ENCODE measurements around the gene FAM120B. TPM values are rescaled to one million over a fixed set of nuclear protein-coding genes. Genes with fewer than 3 reads are reported as not detected.

The FAM120B gene
- total and polyA plus RNA-seq, 2 of the 4 experiments (the other 2 are of a cell fraction) = 15.3 to 28.0 TPM

GRCh38 chr6:170289951-170290295, 16.6 kb upstream of the FAM120B start (continued):
- TF ChIP-seq, protein P1, sequence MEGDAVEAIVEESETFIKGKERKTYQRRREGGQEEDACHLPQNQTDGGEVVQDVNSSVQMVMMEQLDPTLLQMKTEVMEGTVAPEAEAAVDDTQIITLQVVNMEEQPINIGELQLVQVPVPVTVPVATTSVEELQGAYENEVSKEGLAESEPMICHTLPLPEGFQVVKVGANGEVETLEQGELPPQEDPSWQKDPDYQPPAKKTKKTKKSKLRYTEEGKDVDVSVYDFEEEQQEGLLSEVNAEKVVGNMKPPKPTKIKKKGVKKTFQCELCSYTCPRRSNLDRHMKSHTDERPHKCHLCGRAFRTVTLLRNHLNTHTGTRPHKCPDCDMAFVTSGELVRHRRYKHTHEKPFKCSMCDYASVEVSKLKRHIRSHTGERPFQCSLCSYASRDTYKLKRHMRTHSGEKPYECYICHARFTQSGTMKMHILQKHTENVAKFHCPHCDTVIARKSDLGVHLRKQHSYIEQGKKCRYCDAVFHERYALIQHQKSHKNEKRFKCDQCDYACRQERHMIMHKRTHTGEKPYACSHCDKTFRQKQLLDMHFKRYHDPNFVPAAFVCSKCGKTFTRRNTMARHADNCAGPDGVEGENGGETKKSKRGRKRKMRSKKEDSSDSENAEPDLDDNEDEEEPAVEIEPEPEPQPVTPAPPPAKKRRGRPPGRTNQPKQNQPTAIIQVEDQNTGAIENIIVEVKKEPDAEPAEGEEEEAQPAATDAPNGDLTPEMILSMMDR (conservative IDR thresholded peaks at IDR 0.05; ENCODE audit: low read depth, low read length) = no peak
- TF ChIP-seq CEBPB (IDR thresholded peaks at IDR 0.05; ENCODE audit: low read depth, low read length) = no peak

DNA sequence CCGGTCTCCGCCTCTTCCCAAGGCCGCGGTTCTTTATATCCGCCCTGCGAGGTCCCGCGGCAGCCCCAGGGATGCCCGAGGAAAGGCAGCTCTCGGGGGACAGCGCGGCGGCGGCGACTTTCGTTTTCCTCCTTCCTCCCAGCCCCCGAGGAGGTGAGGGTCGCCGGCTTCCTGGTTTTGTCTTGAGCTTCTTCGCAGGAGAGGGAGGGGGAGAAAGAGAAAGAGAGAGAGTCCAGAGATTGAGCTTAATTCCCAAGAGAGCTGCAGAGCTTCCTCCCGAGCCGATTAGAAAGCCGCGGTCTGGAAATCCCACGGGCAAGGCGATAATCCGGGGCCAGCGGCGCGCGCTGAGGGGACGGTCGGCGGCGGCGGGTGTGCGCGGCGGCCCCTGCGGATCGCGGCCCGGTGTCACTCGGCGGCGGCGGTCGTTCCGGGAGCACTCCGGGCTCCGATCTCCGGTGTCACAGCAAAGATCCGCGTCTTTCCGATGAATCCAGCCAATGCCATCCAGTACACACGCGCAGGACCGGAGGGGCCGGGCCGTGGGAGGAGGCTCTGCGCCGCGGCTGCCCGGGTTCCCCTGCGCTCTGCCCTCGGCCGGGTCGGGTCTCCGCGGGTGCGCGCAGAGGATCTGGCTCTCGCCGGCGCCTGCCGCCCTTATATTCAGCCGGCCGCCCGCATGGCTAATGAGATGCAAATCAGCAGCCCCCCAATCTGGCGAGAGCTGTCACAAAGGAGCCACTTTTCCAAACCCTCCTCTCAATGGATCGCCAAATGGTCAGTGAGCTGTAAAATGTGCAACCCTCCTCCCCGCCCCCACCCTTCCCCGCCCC, 16.0 kb upstream of the FAM120B start, which contains the start of gene DLL1:
Gene DLL1, minus strand, starts transcription at position 783 of the 833 bp plus-strand sequence. CDS start 939 bp downstream, outside the sequence.
- peaks cover 4% of the 10 kb centered on the region; the same call in 1 of the 2 replicates for H3K4me1 ChIP-seq (ENCODE audit: control insufficient read depth, insufficient read depth, low read length)
- no peak within 1 kb of the TSS for H3K18ac ChIP-seq (ENCODE audit: low read depth, low read length)
- H2AFZ ChIP-seq (replicated peaks; ENCODE audit: low read length, poor library complexity) = peak within 1 kb of the TSS; percentile 80
- dilution Hi-C loops (cut with HindIII; ENCODE audit: low sequenced_read_pairs, unreplicated experiment) = no loop called here
- H3K27me3 ChIP-seq (ENCODE audit: control insufficient read depth, insufficient read depth, low read length) = peaks cover 82% of the 10 kb centered on the region
- WGBS, 2 experiments (ENCODE audit: extremely low coverage in 2 of 2, insufficient read length in 1 of 2) = 1% methylated on average over 30 of the region's 83 CpGs; no CpG with 5 or more reads in 1 of the 2 experiments
- H2BK5ac ChIP-seq (ENCODE audit: low read depth, low read length, poor library complexity, severe bottlenecking) = no peak within 1 kb of the TSS
- TF ChIP-seq SMC3 (IDR thresholded peaks at IDR 0.05; ENCODE audit: low read depth, low read length) (no peak), POLR2A (IDR thresholded peaks at IDR 0.05; ENCODE audit: low read depth, low read length) (no peak), NFE2L2 (IDR thresholded peaks at IDR 0.05; ENCODE audit: low read depth, low read length) (no peak)
- no peak within 1 kb of the TSS for H3K4ac ChIP-seq (ENCODE audit: low read depth, low read length)
- no peak within 1 kb of the TSS for H2BK20ac ChIP-seq (ENCODE audit: low read depth, low read length)
- intact Hi-C loops (cut with micrococcal nuclease) = loop anchor here (5.0 to 10.0 kb wide), 2 partner anchors 242 to 456 kb away; no protein-coding TSS in a partner anchor
- in situ Hi-C loops (cut with MboI; ENCODE audit: low sequenced_read_pairs) = no loop called here
- no peak within 1 kb of the TSS for H2AK9ac ChIP-seq (replicated peaks; ENCODE audit: low read depth, low read length, poor library complexity)
- ATAC-seq (ENCODE audit: low read depth) (peak; percentile 70), DNase-seq (peak; percentile 29)
- no peak within 1 kb of the TSS for H4K8ac ChIP-seq (ENCODE audit: low read depth in 2 of 2, low read length in 2 of 2)
- H2BK15ac ChIP-seq (ENCODE audit: low read depth, low read length) = no peak within 1 kb of the TSS
- H4K5ac ChIP-seq (ENCODE audit: low read depth, low read length) = no peak within 1 kb of the TSS
- H3K9ac ChIP-seq (ENCODE audit: low read depth, low read length) = no peak within 1 kb of the TSS
- BruUV-seq (replicated peaks) = no TSS peak
- H2BK120ac ChIP-seq (ENCODE audit: low read depth, low read length) = no peak within 1 kb of the TSS
- H3K27ac ChIP-seq (ENCODE audit: insufficient read depth, low read length) = no peak within 1 kb of the TSS
- no peaks in the 10 kb centered on the region; the same call in 1 of the 2 replicates for H4K20me1 ChIP-seq (ENCODE audit: insufficient read depth, low read length)
- no peaks in the 10 kb centered on the region for H3K36me3 ChIP-seq (ENCODE audit: control insufficient read depth, insufficient read depth, low read length)
- H4K91ac ChIP-seq (ENCODE audit: insufficient read depth, low read depth, low read length) = no peak within 1 kb of the TSS
- no peaks in the 10 kb centered on the region for H3K79me1 ChIP-seq (ENCODE audit: low read depth in 1 of 2, low read length in 2 of 2)
- POLR2A ChIA-PET (ENCODE audit: unreplicated experiment) = no interaction called here
- CTCF ChIA-PET = no interaction called here
- peak within 1 kb of the TSS; percentile 61 for H3K4me3 ChIP-seq (ENCODE audit: insufficient read depth, low read depth, low read length)
- no peak within 1 kb of the TSS for H3K56ac ChIP-seq (ENCODE audit: extremely low read depth, insufficient read depth, low read length)
- peaks cover 4% of the 10 kb centered on the region; the same call in 1 of the 2 replicates for H3K9me3 ChIP-seq (ENCODE audit: control insufficient read depth, insufficient read depth, low read length)
- no peak within 1 kb of the TSS for H2AK5ac ChIP-seq (ENCODE audit: low read depth, low read length)
- no peak within 1 kb of the TSS for H3K23ac ChIP-seq (ENCODE audit: low read depth, low read length)
- H3K14ac ChIP-seq (replicated peaks; ENCODE audit: low read depth, low read length) = no peak within 1 kb of the TSS
- peaks cover 4% of the 10 kb centered on the region; the same call in 1 of the 2 replicates for H3K9me1 ChIP-seq (ENCODE audit: insufficient read depth, low read length)
- H3K4me2 ChIP-seq (ENCODE audit: low read depth, low read length) = peak within 1 kb of the TSS; percentile 57
